Measurements from ENCODE around the gene PER3. TPM values are rescaled to one million over a fixed set of nuclear protein-coding genes. Genes with fewer than 3 reads are reported as not detected.

The PER3 gene
- total and polyA plus RNA-seq, 2 of the 4 experiments (the other 2 are of a cell fraction) = 3.4 to 4.2 TPM

GRCh38 chr1:7755448-7755847, 28.6 kb upstream of the PER3 start:
- H3K18ac ChIP-seq (ENCODE audit: low read depth, low read length) = no peak overlapping the region
- no peak overlapping the region for H2AFZ ChIP-seq (replicated peaks; ENCODE audit: low read length, poor library complexity)
- no peaks in the 10 kb centered on the region for H3K9me1 ChIP-seq (ENCODE audit: insufficient read depth, low read length)
- H2AK9ac ChIP-seq (replicated peaks; ENCODE audit: low read depth, low read length, poor library complexity) = no peak overlapping the region
- H3K23ac ChIP-seq (ENCODE audit: low read depth, low read length) = no peak overlapping the region
- H3K56ac ChIP-seq (ENCODE audit: extremely low read depth, insufficient read depth, low read length) = no peak overlapping the region
- no peak overlapping the region for H2BK20ac ChIP-seq (ENCODE audit: low read depth, low read length)
- no peak overlapping the region for H3K27ac ChIP-seq (ENCODE audit: insufficient read depth, low read length)
- no peak overlapping the region for H3K9ac ChIP-seq (ENCODE audit: low read depth, low read length)
- H3K4me3 ChIP-seq (ENCODE audit: insufficient read depth, low read depth, low read length) = no peak overlapping the region
- peaks cover 12% of the 10 kb centered on the region for H3K27me3 ChIP-seq (ENCODE audit: control insufficient read depth, insufficient read depth, low read length)
- H3K36me3 ChIP-seq (ENCODE audit: control insufficient read depth, insufficient read depth, low read length) = no peaks in the 10 kb centered on the region
- no peaks in the 10 kb centered on the region for H3K9me3 ChIP-seq (ENCODE audit: control insufficient read depth, insufficient read depth, low read length)
- no peak overlapping the region for H3K4ac ChIP-seq (ENCODE audit: low read depth, low read length)
- DNase-seq (peak; percentile 15), ATAC-seq (ENCODE audit: low read depth) (no peak)
- no peak overlapping the region for H3K14ac ChIP-seq (replicated peaks; ENCODE audit: low read depth, low read length)
- H3K4me2 ChIP-seq (ENCODE audit: low read depth, low read length) = no peak overlapping the region
- intact Hi-C loops (cut with micrococcal nuclease) (no loop called here), dilution Hi-C loops (cut with HindIII; ENCODE audit: low sequenced_read_pairs, unreplicated experiment) (no loop called here), in situ Hi-C loops (cut with MboI; ENCODE audit: low sequenced_read_pairs) (no loop called here)
- peaks cover 6% of the 10 kb centered on the region; the same call in 1 of the 2 replicates for H3K4me1 ChIP-seq (ENCODE audit: control insufficient read depth, insufficient read depth, low read length)
- POLR2A ChIA-PET (ENCODE audit: unreplicated experiment) = interaction anchor here (0.7 kb wide), 2 partner anchors 97 to 527 kb away, joined by 4 to 6 read pairs; no protein-coding TSS in a partner anchor
- no peaks in the 10 kb centered on the region for H3K79me1 ChIP-seq (ENCODE audit: low read depth in 1 of 2, low read length in 2 of 2)
- no peak overlapping the region for H2BK5ac ChIP-seq (ENCODE audit: low read depth, low read length, poor library complexity, severe bottlenecking)
- no peak overlapping the region for H4K8ac ChIP-seq (ENCODE audit: low read depth in 2 of 2, low read length in 2 of 2)
- H4K5ac ChIP-seq (ENCODE audit: low read depth, low read length) = no peak overlapping the region
- no TSS peak for BruUV-seq (replicated peaks)
- no peak overlapping the region for H2BK120ac ChIP-seq (ENCODE audit: low read depth, low read length)
- TF ChIP-seq RCOR1 (IDR thresholded peaks at IDR 0.05; ENCODE audit: insufficient replicate concordance, low read length) (no peak), CEBPB (IDR thresholded peaks at IDR 0.05; ENCODE audit: low read depth, low read length) (no peak), ELK1 (IDR thresholded peaks at IDR 0.05; ENCODE audit: borderline replicate concordance, low read depth, low read length) (no peak), SMC3 (IDR thresholded peaks at IDR 0.05; ENCODE audit: low read depth, low read length) (no peak), CHD1 (IDR thresholded peaks at IDR 0.05; ENCODE audit: low read depth, low read length) (no peak), RFX5 (IDR thresholded peaks at IDR 0.05; ENCODE audit: low read depth, low read length) (no peak), MAFK (IDR thresholded peaks at IDR 0.05; ENCODE audit: low read depth, low read length) (no peak), NFE2L2 (IDR thresholded peaks at IDR 0.05; ENCODE audit: low read depth, low read length) (no peak), RAD21 (IDR thresholded peaks at IDR 0.05; ENCODE audit: low read length) (peak; percentile 18; the same call in 1 of the 2 replicates), MXI1 (IDR thresholded peaks at IDR 0.05; ENCODE audit: borderline replicate concordance, low read depth, low read length) (no peak), MAZ (IDR thresholded peaks at IDR 0.05; ENCODE audit: borderline replicate concordance, low read depth, low read length) (no peak), CTCF (conservative IDR thresholded peaks at IDR 0.05; ENCODE audit: low read depth, low read length) (peak; percentile 42; the same call in 1 of the 2 replicates)
- no peaks in the 10 kb centered on the region for H4K20me1 ChIP-seq (ENCODE audit: insufficient read depth, low read length)
- CTCF ChIA-PET = interaction anchor here (1.1 to 5.2 kb wide), 2 partner anchors 74 to 89 kb away, joined by 3 to 108 read pairs; no protein-coding TSS in a partner anchor
- no peak overlapping the region for H4K91ac ChIP-seq (ENCODE audit: insufficient read depth, low read depth, low read length)
- no peak overlapping the region for H2AK5ac ChIP-seq (ENCODE audit: low read depth, low read length)
- no peak overlapping the region for H2BK15ac ChIP-seq (ENCODE audit: low read depth, low read length)
- WGBS, 2 experiments (ENCODE audit: extremely low coverage in 2 of 2, insufficient read length in 1 of 2) = 100% methylated on average over 1 of the region's 1 CpG; no CpG with 5 or more reads in 1 of the 2 experiments
